Liver (tissue), 9 donors: Measurements from ENCODE around the gene TMEM272. TPM values are rescaled to one million over a fixed set of nuclear protein-coding genes. Genes with fewer than 3 reads are reported as not detected.

Experiments
- DNase-seq: peaks from one replicate; pipeline ENCODE4 v3.0.0-alpha.2; 2017; ENCODE audit warnings: low spot score
- H3K27ac ChIP-seq, 2 donors: one replicate each; pipeline ENCODE4 v1.7.0; 2013; ENCODE audit warnings: inconsistent platforms in 2 of 2, low read length in 2 of 2, control low read depth in 1 of 2, low read depth in 1 of 2, mild to moderate bottlenecking in 1 of 2
- H3K27me3 ChIP-seq, 4 donors: one replicate each; pipeline versions ENCODE4 v1.6.1 to v1.7.0; 2013; ENCODE audit warnings: low read length in 3 of 4, inconsistent platforms in 1 of 4, mild to moderate bottlenecking in 1 of 4, moderate library complexity in 1 of 4; ENCODE audit not compliant: control insufficient read depth in 4 of 4, insufficient read depth in 4 of 4
- H3K36me3 ChIP-seq, 4 donors: one replicate each; pipeline versions ENCODE4 v1.6.1 to v1.7.0; 2013; ENCODE audit warnings: low read length in 3 of 4, mild to moderate bottlenecking in 3 of 4, low read depth in 1 of 4, moderate library complexity in 1 of 4; ENCODE audit not compliant: control insufficient read depth in 4 of 4, insufficient read depth in 3 of 4
- H3K4me1 ChIP-seq, 4 donors: one replicate each; pipeline versions ENCODE4 v1.6.1 to v1.7.0; 2013; ENCODE audit warnings: low read length in 3 of 4, mild to moderate bottlenecking in 3 of 4, moderate library complexity in 1 of 4; ENCODE audit not compliant: control insufficient read depth in 4 of 4, insufficient read depth in 4 of 4
- H3K4me3 ChIP-seq, 3 donors: one replicate each; pipeline versions ENCODE4 v1.6.1 to v1.7.0; 2013; ENCODE audit warnings: low read length in 3 of 3, control low read depth in 1 of 3, low read depth in 1 of 3, mild to moderate bottlenecking in 1 of 3
- H3K9ac ChIP-seq, 2 donors: one replicate each; pipeline ENCODE4 v1.7.0; 2013; ENCODE audit warnings: low read length in 2 of 2, mild to moderate bottlenecking in 2 of 2, moderate library complexity in 2 of 2, control low read depth in 1 of 2, low read depth in 1 of 2
- H3K9me3 ChIP-seq, 4 donors: one replicate each; pipeline versions ENCODE4 v1.6.1 to v1.7.0; 2013; ENCODE audit warnings: low read length in 3 of 4; ENCODE audit not compliant: control insufficient read depth in 4 of 4
- ATF3 ChIP-seq: IDR thresholded peaks from 2 replicates; pipeline ENCODE4 v1.6.1; 2016; ENCODE audit warnings: antibody characterized with exemption
- CTCF ChIP-seq: fragments of 150-350 bp; IDR thresholded peaks from 2 replicates; pipeline ENCODE4 v1.5.1; 2017; ENCODE audit warnings: improper control_type of control experiment, low read depth, low read length; ENCODE audit not compliant: missing input control
- EGR1 ChIP-seq, 2 donors: IDR thresholded peaks; 2 replicates each; pipeline ENCODE4 v1.6.1; 2016 to 2018; ENCODE audit warnings: antibody characterized with exemption in 2 of 2, low read depth in 2 of 2
- FOXA1 ChIP-seq: IDR thresholded peaks from 2 replicates; pipeline ENCODE4 v1.6.1; 2016; ENCODE audit warnings: antibody characterized with exemption
- GABPA ChIP-seq, 2 donors: IDR thresholded peaks in 1 of 2; conservative IDR thresholded peaks in 1 of 2; 2 replicates each; pipeline ENCODE4 v1.6.1; 2016; ENCODE audit warnings: antibody characterized with exemption in 2 of 2, mild to moderate bottlenecking in 1 of 2, moderate library complexity in 1 of 2
- HNF4A ChIP-seq, 2 donors: conservative IDR thresholded peaks; 2 replicates each; pipeline ENCODE4 v1.6.1; 2016; ENCODE audit warnings: antibody characterized with exemption in 2 of 2, mild to moderate bottlenecking in 2 of 2
- HNF4G ChIP-seq: IDR thresholded peaks from 2 replicates; pipeline ENCODE4 v1.6.1; 2016; ENCODE audit warnings: antibody characterized with exemption
- JUND ChIP-seq, 2 donors: IDR thresholded peaks; 2 replicates each; pipeline ENCODE4 v1.6.1; 2016; ENCODE audit warnings: antibody characterized with exemption in 2 of 2
- NR2F2 ChIP-seq: IDR thresholded peaks from 2 replicates; pipeline ENCODE4 v1.6.1; 2016; ENCODE audit warnings: antibody characterized with exemption
- REST ChIP-seq: IDR thresholded peaks from 2 replicates; pipeline ENCODE4 v1.6.1; 2016; ENCODE audit warnings: antibody characterized with exemption, mild to moderate bottlenecking
- RXRA ChIP-seq, 2 donors: IDR thresholded peaks; 2 replicates each; pipeline ENCODE4 v1.6.1; 2017 to 2018; ENCODE audit warnings: antibody characterized with exemption in 2 of 2, mild to moderate bottlenecking in 1 of 2
- SP1 ChIP-seq: IDR thresholded peaks from 2 replicates; pipeline ENCODE4 v1.6.1; 2018; ENCODE audit warnings: antibody characterized with exemption, mild to moderate bottlenecking
- TAF1 ChIP-seq: conservative IDR thresholded peaks from 2 replicates; pipeline ENCODE4 v1.6.1; 2016; ENCODE audit warnings: antibody characterized with exemption, mild to moderate bottlenecking
- YY1 ChIP-seq: IDR thresholded peaks from 2 replicates; pipeline ENCODE4 v1.6.1; 2016; ENCODE audit warnings: antibody characterized with exemption, mild to moderate bottlenecking
- ZBTB33 ChIP-seq: IDR thresholded peaks from 2 replicates; pipeline ENCODE4 v1.6.1; 2016; ENCODE audit warnings: antibody characterized with exemption
- WGBS: extraction: QIAGEN DNeasy Blood & Tissue Kit; methylation state at CpG from one replicate; pipeline ENCODE4 v1.1.7; 2013; 5-methylcytosine and 5-hydroxymethylcytosine counted together
- polyA plus RNA-seq, 2 donors: library from polyadenylated mRNA; stranded (reverse) in 1 of 2; unstranded in 1 of 2; fragments of 200-250 nt in 1 of 2; fragments of >200 nt in 1 of 2; fragmentation: Nextera tagmentation in 1 of 2; extraction: Ambion mirVana in 1 of 2; gene quantifications; one replicate each; pipeline versions ENCODE4 v1.2.1 to v1.2.3, GENCODE V29; 2013 to 2015
- total RNA-seq, 2 donors: library from RNA; depleted of rRNA; stranded (reverse); fragments of >200 nt; gene quantifications; one replicate each; pipeline ENCODE4 v1.2.3, GENCODE V29; 2014
- donor health status: healthy.
- donor health status: healthy.
- donor health status: healthy.
- donor health status: healthy.
- donor health status: healthy.

The TMEM272 gene
- total and polyA plus RNA-seq, 4 donors, result 0.02 to 0.42 (median 0.10) TPM

- no peaks in the 10 kb centered on the region for H3K9me3 ChIP-seq
- no peak for TF ChIP-seq YY1
- TF ChIP-seq FOXA1, result no peak
- TF ChIP-seq NR2F2, result no peak
- TF ChIP-seq JUND (IDR thresholded peaks at IDR 0.05), result no peak
- TF ChIP-seq SP1, result no peak
- TF ChIP-seq ATF3, result no peak
- no peak for TF ChIP-seq RXRA (IDR thresholded peaks at IDR 0.05)
- TF ChIP-seq REST, result no peak
- no peak for TF ChIP-seq HNF4G
- no peak for TF ChIP-seq CTCF
- TF ChIP-seq EGR1 (IDR thresholded peaks at IDR 0.05; ENCODE audit: low read depth in 2 of 2), result no peak
- TF ChIP-seq ZBTB33, result no peak
- no peak for TF ChIP-seq HNF4A (conservative IDR thresholded peaks at IDR 0.05)
- no peak for TF ChIP-seq GABPA (IDR thresholded peaks at IDR 0.05 in 1 of 2, conservative IDR thresholded peaks at IDR 0.05 in 1 of 2)
- no peak for TF ChIP-seq TAF1
- no peak overlapping the region for H3K9ac ChIP-seq
- WGBS, result 79% methylated on average over 11 of the region's 11 CpGs
- H3K27ac ChIP-seq, result no peak overlapping the region
- no peaks in the 10 kb centered on the region for H3K36me3 ChIP-seq
- no peaks in the 10 kb centered on the region for H3K27me3 ChIP-seq
- peaks cover 0 to 9% (median 5%) of the 10 kb centered on the region in 4 donors for H3K4me1 ChIP-seq
- DNase-seq, result no peak
- H3K4me3 ChIP-seq, result no peak overlapping the region
Measured at GRCh38 chr13:51778392-51778791, 66.6 kb downstream of the TMEM272 start.

- WGBS, result 89% methylated on average over 9 of the region's 9 CpGs
Measured at GRCh38 chr13:51777921-51778320, 67.1 kb downstream of the TMEM272 start.

More at GRCh38 chr13:51777921-51778320, 67.1 kb downstream of the TMEM272 start:
- Histone ChIP-seq H3K9me3 (no peaks in the 10 kb centered on the region), H3K4me1 (peaks cover 0 to 9% (median 4%) of the 10 kb centered on the region in 4 donors), H3K9ac (no peak overlapping the region), H3K27ac (no peak overlapping the region), H3K4me3 (no peak overlapping the region), H3K36me3 (no peaks in the 10 kb centered on the region), H3K27me3 (no peaks in the 10 kb centered on the region)
- no peak for TF ChIP-seq CTCF
- no peak for DNase-seq
